RWPE2 (cell line): ENCODE measurements around the gene CEACAM20.
"Not testable (repeated sequence)": the region's sequence is repeated elsewhere in the genome, so short reads cannot be mapped to it uniquely, and the experiment has no call there.

ENCODE experiments used
- ATAC-seq: fragments of 200-7000 bp; cut with Tn5 transposase; 3 replicates; pipeline ENCODE4 v1.9.1; 2021; ENCODE audit warnings: low read depth
- DNase-seq: peaks from one replicate; pipeline ENCODE4 v3.0.0-alpha.2; 2020; ENCODE audit warnings: low spot score
- H3K27ac ChIP-seq: fragments of 450-650 bp; 2 replicates; pipeline ENCODE4 v1.5.1; 2017; ENCODE audit warnings: mild to moderate bottlenecking; ENCODE audit not compliant: poor library complexity, severe bottlenecking
- H3K27me3 ChIP-seq: fragments of 250-450 bp; sonication (Bioruptor Pico); 2 replicates; pipeline ENCODE4 v1.5.1; 2021; ENCODE audit warnings: mild to moderate bottlenecking, moderate library complexity; ENCODE audit not compliant: insufficient read depth, poor library complexity, severe bottlenecking
- H3K36me3 ChIP-seq: fragments of 250-450 bp; sonication (Bioruptor Pico); 2 replicates; pipeline ENCODE4 v1.5.1; 2020; ENCODE audit warnings: low read depth, mild to moderate bottlenecking, moderate library complexity
- H3K4me1 ChIP-seq: fragments of 250-450 bp; sonication (Bioruptor Pico); 2 replicates; pipeline ENCODE4 v1.5.1; 2021; ENCODE audit warnings: mild to moderate bottlenecking, moderate library complexity; ENCODE audit not compliant: insufficient read depth, poor library complexity, severe bottlenecking
- H3K4me3 ChIP-seq: fragments of 250-450 bp; sonication (Bioruptor Pico); 2 replicates; pipeline ENCODE4 v1.5.1; 2021; ENCODE audit warnings: mild to moderate bottlenecking, moderate library complexity; ENCODE audit not compliant: severe bottlenecking
- H3K9me3 ChIP-seq: fragments of 250-450 bp; sonication (Bioruptor Pico); 2 replicates; pipeline ENCODE4 v1.5.1; 2021; ENCODE audit warnings: mild to moderate bottlenecking, moderate library complexity; ENCODE audit not compliant: severe bottlenecking
- TF ChIP-seq, protein P1 (sequence below): fragments of 450-650 bp; IDR thresholded peaks from one replicate; pipeline ENCODE4 v1.5.1; 2017; ENCODE audit warnings: mild to moderate bottlenecking, moderate library complexity; ENCODE audit not compliant: poor library complexity, severe bottlenecking

The CEACAM20 gene

DNA sequence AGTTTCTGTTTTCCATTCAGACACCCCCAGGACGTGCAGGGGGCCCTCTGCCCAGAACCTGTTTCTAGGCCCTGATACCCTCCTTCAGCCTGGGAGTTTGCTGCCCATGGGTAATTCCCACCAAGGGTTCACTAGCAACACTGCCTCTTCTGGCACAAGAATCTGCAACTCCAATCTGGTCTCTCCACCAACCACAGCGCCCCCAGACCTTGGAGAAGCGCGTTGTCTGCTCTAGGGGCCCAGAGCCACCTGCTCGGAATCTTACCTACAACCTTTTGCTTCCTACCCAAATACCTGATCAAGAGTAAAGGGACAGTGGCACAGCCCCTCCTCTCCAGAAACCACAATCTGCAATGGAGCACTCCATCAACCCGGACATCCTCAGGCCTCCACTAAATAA is 29.9 kb downstream of the CEACAM20 start:
- ATAC-seq (no peak), DNase-seq (no peak)
- Histone ChIP-seq H3K4me1 (no peaks in the 10 kb centered on the region), H3K27me3 (no peaks in the 10 kb centered on the region), H3K36me3 (peaks cover 41% of the 10 kb centered on the region), H3K9me3 (peaks cover 7% of the 10 kb centered on the region), H3K4me3 (peak overlapping the region; percentile 54), H3K27ac (peak overlapping the region; percentile 31)
- TF ChIP-seq, protein P1, sequence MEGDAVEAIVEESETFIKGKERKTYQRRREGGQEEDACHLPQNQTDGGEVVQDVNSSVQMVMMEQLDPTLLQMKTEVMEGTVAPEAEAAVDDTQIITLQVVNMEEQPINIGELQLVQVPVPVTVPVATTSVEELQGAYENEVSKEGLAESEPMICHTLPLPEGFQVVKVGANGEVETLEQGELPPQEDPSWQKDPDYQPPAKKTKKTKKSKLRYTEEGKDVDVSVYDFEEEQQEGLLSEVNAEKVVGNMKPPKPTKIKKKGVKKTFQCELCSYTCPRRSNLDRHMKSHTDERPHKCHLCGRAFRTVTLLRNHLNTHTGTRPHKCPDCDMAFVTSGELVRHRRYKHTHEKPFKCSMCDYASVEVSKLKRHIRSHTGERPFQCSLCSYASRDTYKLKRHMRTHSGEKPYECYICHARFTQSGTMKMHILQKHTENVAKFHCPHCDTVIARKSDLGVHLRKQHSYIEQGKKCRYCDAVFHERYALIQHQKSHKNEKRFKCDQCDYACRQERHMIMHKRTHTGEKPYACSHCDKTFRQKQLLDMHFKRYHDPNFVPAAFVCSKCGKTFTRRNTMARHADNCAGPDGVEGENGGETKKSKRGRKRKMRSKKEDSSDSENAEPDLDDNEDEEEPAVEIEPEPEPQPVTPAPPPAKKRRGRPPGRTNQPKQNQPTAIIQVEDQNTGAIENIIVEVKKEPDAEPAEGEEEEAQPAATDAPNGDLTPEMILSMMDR = no peak

DNA sequence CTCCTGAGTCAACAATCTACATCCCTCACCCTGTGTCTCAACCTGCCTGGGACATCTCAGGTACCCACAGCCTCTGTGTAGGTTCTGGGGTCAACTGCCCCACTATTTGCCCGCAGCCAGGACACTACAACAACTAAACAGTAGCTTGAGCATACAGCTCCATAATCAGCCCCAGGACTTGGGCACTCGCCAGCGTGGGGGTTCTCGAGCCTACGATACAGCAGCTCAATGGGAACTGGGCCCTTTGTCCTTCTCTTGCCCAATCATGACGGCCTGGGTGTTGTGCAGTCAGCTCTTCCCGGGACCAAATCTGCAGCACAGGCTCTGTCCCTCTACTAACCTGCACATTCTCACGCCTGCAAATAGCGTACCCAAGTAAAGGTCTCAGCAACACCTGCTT is 30.5 kb downstream of the CEACAM20 start:
- ATAC-seq = no peak
- peaks cover 7% of the 10 kb centered on the region for H3K9me3 ChIP-seq
- peaks cover 47% of the 10 kb centered on the region for H3K36me3 ChIP-seq
- no peak overlapping the region for H3K27ac ChIP-seq
- H3K27me3 ChIP-seq = no peaks in the 10 kb centered on the region
- TF ChIP-seq, protein P1 = no peak
- no peaks in the 10 kb centered on the region for H3K4me1 ChIP-seq
- DNase-seq = no peak
- H3K4me3 ChIP-seq = peak overlapping the region; percentile 54

DNA sequence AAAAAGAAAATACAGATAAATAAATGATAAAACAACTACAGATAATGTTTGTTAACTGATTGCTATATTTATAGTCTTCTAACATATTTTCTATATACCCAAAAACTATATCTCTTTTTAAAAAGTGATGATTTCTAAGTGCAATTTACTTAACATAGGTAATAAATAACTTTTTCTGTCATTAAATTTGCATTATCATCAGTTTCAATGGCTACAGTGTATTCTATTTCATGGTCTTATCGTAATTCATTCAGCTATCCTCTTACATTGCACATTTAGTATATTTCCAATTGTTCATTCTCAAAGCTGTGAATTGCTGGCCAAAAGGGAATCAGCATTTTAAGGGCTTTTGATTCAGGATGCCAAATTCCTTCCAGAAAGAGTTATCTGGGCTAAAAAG is 32.8 kb downstream of the CEACAM20 start:
- Histone ChIP-seq H3K27me3 (no peaks in the 10 kb centered on the region), H3K27ac (no peak overlapping the region), H3K36me3 (peaks cover 69% of the 10 kb centered on the region), H3K4me1 (no peaks in the 10 kb centered on the region), H3K4me3 (no peak overlapping the region), H3K9me3 (peaks cover 7% of the 10 kb centered on the region)
- ATAC-seq (no peak), DNase-seq (no peak)
- TF ChIP-seq, protein P1 = no peak

DNA sequence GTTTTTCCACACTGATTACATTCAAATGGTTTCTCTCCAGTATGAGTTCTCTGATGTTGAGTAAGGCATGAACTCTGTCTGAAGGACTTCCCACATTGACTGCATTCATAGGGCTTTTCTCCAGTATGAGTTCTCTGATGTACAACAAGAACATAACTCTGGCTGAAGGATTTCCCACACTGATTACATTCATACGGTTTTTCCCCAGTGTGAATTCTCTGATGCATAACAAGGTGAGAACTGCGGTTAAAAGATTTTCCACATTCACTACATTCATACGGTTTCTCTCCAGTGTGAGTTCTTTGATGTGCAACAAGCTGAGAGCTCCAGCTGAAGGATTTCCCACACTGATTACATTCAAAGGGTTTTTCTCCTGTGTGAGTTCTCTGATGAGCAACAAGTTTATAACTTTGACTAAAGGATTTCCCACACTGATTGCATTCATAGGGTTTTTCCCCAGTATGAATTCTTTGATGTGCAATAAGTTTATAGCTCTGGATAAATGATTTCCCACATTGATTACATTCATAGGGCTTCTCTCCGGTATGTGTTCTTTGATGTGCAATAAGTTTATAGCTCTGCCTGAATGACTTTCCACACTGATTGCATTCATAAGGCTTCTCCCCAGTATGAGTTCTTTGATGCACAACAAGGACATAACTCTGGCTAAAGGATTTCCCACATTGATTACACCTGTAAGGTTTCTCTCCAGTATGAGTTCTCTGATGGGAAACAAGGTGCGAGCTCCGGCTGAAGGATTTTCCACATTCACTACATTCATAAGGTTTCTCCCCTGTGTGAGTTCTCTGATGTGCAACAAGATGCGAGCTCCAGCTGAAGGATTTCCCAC is 52.7 kb downstream of the CEACAM20 start:
- Histone ChIP-seq H3K36me3 (peaks cover 70% of the 10 kb centered on the region), H3K4me1 (no peaks in the 10 kb centered on the region), H3K27ac (no peak overlapping the region), H3K27me3 (no peaks in the 10 kb centered on the region), H3K9me3 (peaks cover 62% of the 10 kb centered on the region), H3K4me3 (no peak overlapping the region)
- ATAC-seq = no peak
- TF ChIP-seq, protein P1 = no peak
- no peak for DNase-seq

DNA sequence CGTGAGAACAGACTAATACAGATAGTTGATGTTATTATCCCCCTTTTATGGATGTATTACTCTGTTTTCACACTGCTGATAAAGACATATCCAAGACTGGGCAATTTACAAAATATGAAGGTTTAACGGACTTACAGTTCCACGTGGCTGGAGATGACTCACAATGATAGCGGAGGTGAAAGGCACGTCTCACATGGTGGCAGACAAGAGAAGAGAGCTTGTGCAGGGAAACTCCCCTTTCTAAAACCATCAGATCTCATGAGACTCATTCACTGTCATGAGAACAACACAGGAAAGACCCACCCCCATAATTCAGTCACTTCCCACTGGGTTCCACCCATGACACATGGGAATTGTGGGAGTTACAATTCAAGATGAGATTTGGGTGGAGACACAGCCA is 60.7 kb downstream of the CEACAM20 start:
- H3K36me3 ChIP-seq, H3K27me3 ChIP-seq, H3K4me1 ChIP-seq, H3K4me3 ChIP-seq, ATAC-seq, DNase-seq, H3K27ac ChIP-seq, H3K9me3 ChIP-seq: not testable (repeated sequence)

DNA sequence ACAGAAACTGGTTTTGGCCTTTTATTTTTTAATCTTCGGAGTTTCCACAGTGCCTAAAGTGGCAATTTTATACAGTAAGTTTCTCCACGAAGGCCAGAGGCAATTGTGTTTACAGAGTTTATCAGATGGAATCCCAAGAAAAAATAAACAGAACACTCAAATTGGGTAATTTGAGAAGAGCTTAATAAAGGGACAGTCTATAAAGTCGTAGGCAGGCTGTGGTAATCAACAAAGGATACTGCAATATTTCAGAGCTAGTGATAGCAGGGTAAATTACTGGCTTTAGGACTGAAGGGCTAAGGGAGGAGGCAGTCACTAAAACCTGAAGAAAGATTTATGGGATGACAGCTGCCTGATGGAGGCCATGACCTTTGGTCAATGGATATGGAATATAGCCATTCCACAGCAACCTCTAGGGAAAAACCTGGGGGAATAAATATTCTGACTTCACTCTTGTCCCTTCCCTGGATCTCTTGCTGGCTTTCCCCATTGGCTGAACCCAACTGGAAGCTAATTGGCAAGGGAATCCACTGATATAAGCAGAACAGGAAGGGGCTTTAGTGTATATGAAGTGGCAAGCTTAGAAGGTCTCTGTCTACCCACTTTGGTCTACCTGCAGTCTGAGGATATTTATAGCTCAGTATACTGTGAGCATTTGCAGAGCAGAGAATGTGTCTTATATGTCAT is 66.7 kb downstream of the CEACAM20 start:
- H3K4me1 ChIP-seq, H3K27me3 ChIP-seq, ATAC-seq, DNase-seq, H3K36me3 ChIP-seq, H3K4me3 ChIP-seq, H3K9me3 ChIP-seq, H3K27ac ChIP-seq: not testable (repeated sequence)
